Globus pallidus (tissue), 1 donor: ENCODE measurements around the gene ABLIM1.

ENCODE experiments used
- DNase-seq: peaks from one replicate; pipeline ENCODE4 v3.0.0-alpha.2; 2015; ENCODE audit warnings: low spot score

The ABLIM1 gene

DNA sequence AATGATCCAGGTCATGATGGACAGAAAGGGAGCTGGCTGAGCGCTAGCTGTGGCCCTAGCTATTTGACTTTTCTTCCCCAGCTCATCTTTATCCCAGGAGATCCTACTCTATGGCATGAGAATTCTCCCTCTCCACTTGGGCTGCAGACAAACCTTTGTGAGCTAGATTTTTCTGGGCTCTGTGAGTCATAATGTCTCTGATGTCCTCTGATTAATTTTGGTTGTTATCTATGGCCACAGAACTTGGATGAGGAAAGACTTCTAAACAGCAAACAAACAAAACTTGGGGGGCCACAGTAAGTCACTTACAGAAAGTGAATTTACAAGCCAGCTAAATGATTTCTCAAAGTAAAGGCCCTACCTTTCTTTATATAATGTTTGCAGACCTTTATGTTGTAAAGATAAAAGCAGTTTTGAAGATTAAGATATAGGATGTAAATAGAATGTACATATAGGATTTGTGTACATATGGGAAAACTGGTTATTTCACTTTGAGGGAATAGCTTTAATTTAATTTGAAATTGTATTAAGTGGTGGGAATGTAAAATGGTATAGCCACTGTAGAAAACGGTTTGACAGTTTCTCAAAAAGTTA is 10.4 kb downstream of the ABLIM1 start:
- no peak for DNase-seq

DNA sequence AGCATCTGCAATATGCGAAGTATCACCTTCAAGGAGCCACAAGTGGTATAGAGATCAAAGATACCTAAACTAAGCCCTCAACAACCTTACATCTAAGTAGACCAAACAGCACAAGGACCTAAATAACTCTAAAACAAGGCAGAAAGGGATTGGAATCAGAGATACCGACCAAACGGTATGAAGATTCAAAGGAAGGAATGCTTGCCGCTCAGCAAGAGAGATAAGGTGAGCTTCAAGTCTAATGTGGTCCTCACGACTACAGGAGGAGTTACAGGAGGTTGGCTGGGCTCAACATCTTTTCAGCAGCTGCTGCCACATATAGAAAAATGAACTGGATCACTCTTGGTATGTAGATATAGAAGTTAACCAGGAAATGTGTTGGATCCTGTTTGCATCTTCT is 11.6 kb downstream of the ABLIM1 start:
- no peak for DNase-seq

GRCh38 chr10:114645706-114646105 is 12.4 kb downstream of the ABLIM1 start:
- DNase-seq, result no peak

- no peak for DNase-seq
These were observed 14.9 kb downstream of the ABLIM1 start for GRCh38 chr10:114643158-114643557.

- no peak for DNase-seq
These were observed 15.3 kb downstream of the ABLIM1 start for GRCh38 chr10:114642729-114643128.

- no peak for DNase-seq
These were observed 19.1 kb downstream of the ABLIM1 start for GRCh38 chr10:114638821-114639625.

DNA sequence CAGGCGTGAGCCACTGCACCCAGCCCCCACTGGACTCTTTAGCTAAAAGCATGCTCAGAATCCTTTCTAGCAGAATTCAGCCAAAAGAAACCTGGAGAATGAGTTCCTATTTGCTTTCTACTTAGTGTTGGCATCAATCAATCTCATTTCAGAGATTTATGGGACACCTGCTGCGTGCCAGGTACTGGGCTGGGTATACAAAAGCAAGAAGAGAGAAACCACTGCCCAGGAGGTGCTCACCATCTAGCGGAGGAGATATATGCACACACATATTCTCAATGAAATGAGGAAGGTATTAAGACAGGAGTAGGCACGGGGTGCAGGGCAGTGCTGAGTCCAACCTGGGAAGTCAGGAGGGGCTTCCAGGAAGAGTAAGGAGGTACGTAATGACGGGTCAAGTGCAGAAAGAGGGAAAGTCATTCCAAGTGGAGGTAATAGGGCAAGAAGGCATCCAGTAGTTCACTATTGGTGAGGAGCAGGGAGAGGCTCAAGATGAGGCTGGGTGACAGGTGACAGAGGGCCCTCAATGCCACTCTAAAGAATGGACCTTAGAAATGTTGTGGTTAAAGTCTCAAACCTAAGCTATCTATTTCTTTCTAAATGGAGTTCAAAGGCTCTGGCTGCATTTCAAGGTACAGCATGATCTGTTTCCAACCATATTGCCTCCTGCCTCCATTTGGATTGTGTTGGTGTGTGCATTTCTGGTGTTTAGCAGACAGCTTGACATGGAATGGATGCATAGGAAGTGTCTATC is 22.1 kb downstream of the ABLIM1 start:
- no peak for DNase-seq

- DNase-seq, result no peak
These were observed 23.0 kb downstream of the ABLIM1 start for GRCh38 chr10:114635101-114635500.

DNA sequence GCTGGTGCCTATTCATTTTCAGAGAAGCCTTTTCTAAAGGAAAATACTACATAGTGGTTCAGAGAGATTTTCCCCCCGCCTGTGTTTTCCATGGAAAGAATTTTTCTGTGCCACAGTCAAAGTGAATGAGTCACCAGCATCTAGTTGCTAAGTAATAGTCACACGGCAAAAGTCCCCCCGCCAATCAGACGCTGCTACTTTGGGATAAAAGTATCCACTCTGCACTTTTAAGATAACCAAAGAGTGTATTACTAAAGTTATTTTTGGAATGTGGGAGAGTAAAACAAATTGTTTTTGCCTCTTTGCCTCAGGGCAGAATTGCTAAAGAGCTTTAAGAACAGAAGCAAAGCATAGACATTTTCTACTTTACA is 23.5 kb downstream of the ABLIM1 start:
- peak; percentile 48 for DNase-seq

GRCh38 chr10:114632869-114633715 is 25.0 kb downstream of the ABLIM1 start:
- peak; percentile 13 for DNase-seq

- DNase-seq, result peak; percentile 7
These were observed 26.2 kb downstream of the ABLIM1 start for GRCh38 chr10:114631666-114632417.

DNA sequence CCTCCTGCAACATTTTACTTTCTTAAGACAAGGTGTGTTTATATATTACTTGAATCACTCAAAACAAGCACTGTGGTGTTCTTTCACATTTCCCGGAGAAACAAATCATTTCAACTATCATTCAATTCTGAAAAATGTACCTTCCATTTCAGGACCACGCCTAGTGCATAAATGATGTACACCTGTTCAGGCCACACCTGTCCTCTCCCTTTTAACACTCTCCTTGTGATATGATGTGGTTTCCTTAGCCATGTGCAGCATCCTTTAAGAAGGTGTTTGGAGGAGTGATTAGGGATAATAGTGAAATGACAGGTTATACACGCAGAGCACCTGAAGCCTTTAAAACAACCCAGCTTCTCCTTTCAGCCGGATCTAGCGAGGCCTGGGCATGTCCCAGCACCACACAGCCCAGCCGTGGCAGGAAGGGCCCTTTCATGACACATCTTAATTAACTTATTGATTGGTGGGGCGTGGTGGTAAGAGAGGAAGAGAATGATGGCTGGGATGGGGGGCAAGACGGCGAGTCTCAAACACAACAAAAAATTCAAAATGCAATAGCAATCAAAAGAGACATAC is 26.9 kb downstream of the ABLIM1 start:
- DNase-seq, result no peak

DNA sequence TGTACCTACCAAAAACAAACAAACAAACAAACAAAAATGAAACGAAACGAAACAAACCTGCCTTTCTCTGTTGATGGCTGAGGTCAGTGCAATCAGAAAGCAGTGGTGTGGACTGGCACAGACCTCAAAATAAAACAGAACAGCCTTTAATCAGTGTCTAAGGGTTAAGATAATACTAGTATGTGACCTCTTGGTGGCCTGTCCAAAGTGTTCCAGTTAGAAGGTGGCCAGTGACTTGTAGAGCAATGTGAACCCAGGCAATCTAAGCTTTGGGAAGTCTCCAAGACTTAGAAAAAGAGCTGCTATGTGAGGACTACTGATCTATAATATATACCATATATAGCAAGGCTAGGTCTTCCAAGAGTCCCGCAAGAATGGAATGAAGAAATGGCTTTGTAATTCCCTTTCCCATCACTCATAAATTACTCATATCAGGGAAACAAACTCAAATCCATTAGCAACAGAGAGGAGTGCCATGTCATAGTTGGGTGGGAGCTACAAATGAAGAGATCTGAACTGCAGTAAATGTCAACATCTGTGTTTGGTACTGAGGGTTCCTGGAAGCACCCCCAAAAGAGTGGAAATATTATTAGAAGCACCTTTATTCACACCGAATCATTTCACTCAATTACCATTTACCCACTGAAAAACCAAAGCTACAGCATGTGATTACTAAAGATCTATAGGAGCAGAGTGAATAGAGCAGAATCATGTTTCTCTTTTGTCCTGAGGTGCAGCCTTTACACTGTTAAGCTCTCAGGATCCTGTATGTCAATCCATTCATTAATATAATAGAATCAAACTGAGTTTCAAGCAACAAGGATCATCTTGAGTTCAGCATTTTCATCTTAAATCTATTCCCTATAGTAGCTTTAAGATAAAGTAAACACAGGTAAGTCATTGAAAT is 28.0 kb downstream of the ABLIM1 start:
- no peak for DNase-seq

GRCh38 chr10:114629083-114629823 is 28.8 kb downstream of the ABLIM1 start:
- DNase-seq, result no peak

DNA sequence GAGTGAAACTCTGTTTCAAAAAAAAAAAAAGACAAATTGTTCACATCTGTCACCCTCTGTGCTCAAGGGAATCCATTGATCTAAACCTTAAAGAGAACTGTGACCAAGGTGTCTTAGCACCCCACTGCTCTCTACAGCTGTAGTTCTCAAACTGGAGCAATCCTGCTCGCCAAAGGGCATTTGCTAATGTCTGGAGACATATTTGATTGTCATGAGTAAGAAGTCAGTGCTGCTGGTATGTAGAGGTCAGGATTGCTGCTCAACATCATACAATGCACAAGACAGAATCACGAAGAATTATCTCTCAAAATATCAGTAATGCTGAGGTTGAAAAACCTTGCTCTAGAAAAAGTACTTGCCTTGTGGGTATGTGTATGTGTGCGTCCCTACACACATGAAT is 30.0 kb downstream of the ABLIM1 start:
- no peak for DNase-seq

GRCh38 chr10:114626841-114627240 is 31.2 kb downstream of the ABLIM1 start:
- no peak for DNase-seq

DNA sequence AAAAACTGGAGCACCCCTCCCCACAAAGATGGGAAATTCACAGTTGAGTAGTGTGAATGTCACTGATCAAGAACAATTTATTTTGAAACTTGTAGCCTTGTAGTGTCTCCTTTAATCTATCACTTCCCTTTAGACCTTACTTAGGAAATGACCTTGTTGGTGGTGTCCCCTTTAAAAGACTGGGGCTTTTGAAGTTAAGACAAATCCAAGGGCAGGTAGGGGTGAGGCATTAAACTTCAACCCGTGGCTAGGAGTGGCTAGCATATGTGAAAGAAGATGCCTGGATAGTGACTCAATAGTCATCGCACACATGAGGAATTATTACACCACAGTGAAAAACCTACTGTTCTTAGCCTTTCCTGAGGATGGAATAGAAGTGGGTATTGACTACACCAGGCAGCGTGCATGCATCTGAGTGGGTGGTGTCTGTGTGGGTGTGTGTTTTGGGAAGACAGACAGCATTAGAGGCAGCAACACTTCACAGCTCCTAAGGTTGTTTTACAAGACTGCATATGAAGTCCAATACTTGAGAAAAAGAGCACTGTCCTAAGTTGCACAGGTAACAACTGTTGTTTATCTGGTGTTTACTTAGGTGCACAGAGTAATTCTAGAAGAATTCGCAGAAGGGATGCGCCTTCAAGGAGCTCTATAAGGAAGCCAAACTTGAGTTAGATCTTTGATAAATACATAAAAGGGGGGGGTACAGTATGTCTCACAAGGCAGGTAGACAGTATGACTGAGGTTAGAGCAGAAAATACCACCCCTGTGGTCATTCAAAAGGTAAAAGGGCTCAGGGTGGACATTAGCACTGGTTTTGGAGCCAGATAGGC is 32.9 kb downstream of the ABLIM1 start:
- no peak for DNase-seq

DNA sequence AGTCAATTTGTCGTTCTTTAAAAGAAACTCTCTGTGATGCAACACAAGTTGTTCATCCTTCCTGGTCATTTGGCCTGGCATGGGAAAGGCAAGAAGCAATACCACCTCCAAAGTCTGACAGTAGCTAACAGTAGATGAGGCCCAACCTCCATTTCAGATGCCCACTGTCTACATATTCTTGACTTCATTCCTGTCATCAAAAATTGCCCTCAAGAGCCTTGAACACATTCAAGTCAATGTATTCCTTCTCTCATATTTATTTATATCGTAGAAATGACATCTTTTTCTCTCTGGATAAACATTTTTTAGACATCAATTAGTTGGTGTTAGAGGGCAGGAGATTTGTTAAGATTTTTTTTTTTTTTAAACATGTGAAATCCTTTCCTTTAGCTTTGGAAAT is 33.7 kb downstream of the ABLIM1 start:
- no peak for DNase-seq
